PC-3 (cell line): ENCODE results near the gene AGO4. TPM values are rescaled to one million over a fixed set of nuclear protein-coding genes. Genes with fewer than 3 reads are reported as not detected.

Source experiments
- ATAC-seq: fragments of 200-7000 bp; cut with Tn5 transposase; 2 replicates; pipeline ENCODE4 v1.9.1; 2020; ENCODE audit warnings: mild to moderate bottlenecking, moderate library complexity
- BruUV-seq: library from RNA; stranded (reverse); fragments of 400-500 nt; replicated peaks from 2 replicates; lab custom pipeline; 2021; lab: Mats Ljungman, UMichigan
- CTCF ChIA-PET: fragments of 300-600 bp; sonication (Branson Sonifier 250); formaldehyde crosslinking; loops from one replicate; lab custom pipeline; 2022; ENCODE audit warnings: antibody characterized with exemption; lab: Charles Lee
- POLR2A ChIA-PET: fragments of 300-600 bp; sonication (Branson Sonifier 250); formaldehyde crosslinking; loops from one replicate; lab custom pipeline; 2022; ENCODE audit warnings: antibody characterized with exemption; ENCODE audit not compliant: unreplicated experiment; lab: Charles Lee
- DNase-seq: peaks from one replicate; pipeline ENCODE4 v3.0.0-alpha.2; 2015
- H2AFZ ChIP-seq: fragments of 300-600 bp; sonication (generic); 2 replicates; pipeline ENCODE4 v1.6.0; 2016; ENCODE audit warnings: antibody characterized with exemption, low read length
- H3F3A ChIP-seq: fragments of 300-600 bp; sonication (generic); one replicate; pipeline ENCODE4 v1.6.0; 2017; ENCODE audit warnings: antibody characterized with exemption, low read length, control low read depth, mild to moderate bottlenecking; ENCODE audit not compliant: unreplicated experiment
- H3K27ac ChIP-seq: fragments of 300-600 bp; sonication (generic); 2 replicates; pipeline ENCODE4 v1.5.1; 2016; ENCODE audit warnings: mild to moderate bottlenecking, low read length
- H3K27me3 ChIP-seq: fragments of 300-600 bp; sonication (generic); 2 replicates; pipeline ENCODE4 v1.6.1; 2016; ENCODE audit warnings: low read length, mixed read lengths
- H3K36me3 ChIP-seq: fragments of 300-600 bp; sonication (generic); 2 replicates; pipeline ENCODE4 v1.6.1; 2016; ENCODE audit warnings: low read depth, mixed run types, low read length, mixed read lengths
- H3K4me1 ChIP-seq: fragments of 300-600 bp; sonication (generic); 2 replicates; pipeline ENCODE4 v1.5.1; 2016; ENCODE audit warnings: low read length; ENCODE audit not compliant: insufficient read depth
- H3K4me2 ChIP-seq: fragments of 300-600 bp; sonication (generic); 2 replicates; pipeline ENCODE4 v1.6.0; 2016; ENCODE audit warnings: low read length
- H3K4me3 ChIP-seq: fragments of 300-600 bp; sonication (generic); 2 replicates; pipeline ENCODE4 v1.5.1; 2016; ENCODE audit warnings: mild to moderate bottlenecking, low read length, mixed read lengths
- H3K79me2 ChIP-seq: fragments of 300-600 bp; sonication (generic); 2 replicates; pipeline ENCODE4 v1.6.1; 2017; ENCODE audit warnings: low read length, mixed read lengths
- H3K9ac ChIP-seq: fragments of 300-600 bp; sonication (generic); 2 replicates; pipeline ENCODE4 v1.6.0; 2016; ENCODE audit warnings: mild to moderate bottlenecking, low read length
- H3K9me2 ChIP-seq: fragments of 300-600 bp; sonication (generic); replicated peaks from 2 replicates; pipeline ENCODE4 v1.6.1; 2016; ENCODE audit warnings: mixed run types, low read length, mixed read lengths
- H3K9me3 ChIP-seq: fragments of 300-600 bp; sonication (generic); 2 replicates; pipeline ENCODE4 v1.6.1; 2016; ENCODE audit warnings: low read length, mixed read lengths
- H4K20me1 ChIP-seq: fragments of 300-600 bp; sonication (generic); 2 replicates; pipeline ENCODE4 v1.6.1; 2016; ENCODE audit warnings: low read length, mixed read lengths
- CTCF ChIP-seq: fragments of 300-600 bp; sonication (generic); conservative IDR thresholded peaks from 2 replicates; pipeline ENCODE4 v1.5.1; 2017; ENCODE audit warnings: antibody characterized with exemption, low read depth, mild to moderate bottlenecking, low read length
- EZH2 ChIP-seq: fragments of 300-600 bp; sonication (generic); IDR thresholded peaks from one replicate; pipeline ENCODE4 v1.6.1; 2017; ENCODE audit warnings: antibody characterized with exemption, mild to moderate bottlenecking, low read length; ENCODE audit not compliant: unreplicated experiment
- EZH2phosphoT487 ChIP-seq: fragments of 300-600 bp; sonication (generic); IDR thresholded peaks from 2 replicates; pipeline ENCODE4 v1.6.1; 2018; ENCODE audit warnings: mild to moderate bottlenecking, antibody characterized with exemption, low read length, borderline replicate concordance
- intact Hi-C: fragments of 100-400 bp; cut with micrococcal nuclease; formaldehyde crosslinking; loops from 2 replicates; pipeline ENCODE4 v1.9.0; 2023
- total RNA-seq: library from RNA; depleted of rRNA; stranded (reverse); fragments of >200 nt; gene quantifications from 2 replicates; pipeline ENCODE4 v1.2.3, GENCODE V29; 2014

The AGO4 gene
- total RNA-seq, 1 experiment from 2014 or later = 5.9 TPM

DNA sequence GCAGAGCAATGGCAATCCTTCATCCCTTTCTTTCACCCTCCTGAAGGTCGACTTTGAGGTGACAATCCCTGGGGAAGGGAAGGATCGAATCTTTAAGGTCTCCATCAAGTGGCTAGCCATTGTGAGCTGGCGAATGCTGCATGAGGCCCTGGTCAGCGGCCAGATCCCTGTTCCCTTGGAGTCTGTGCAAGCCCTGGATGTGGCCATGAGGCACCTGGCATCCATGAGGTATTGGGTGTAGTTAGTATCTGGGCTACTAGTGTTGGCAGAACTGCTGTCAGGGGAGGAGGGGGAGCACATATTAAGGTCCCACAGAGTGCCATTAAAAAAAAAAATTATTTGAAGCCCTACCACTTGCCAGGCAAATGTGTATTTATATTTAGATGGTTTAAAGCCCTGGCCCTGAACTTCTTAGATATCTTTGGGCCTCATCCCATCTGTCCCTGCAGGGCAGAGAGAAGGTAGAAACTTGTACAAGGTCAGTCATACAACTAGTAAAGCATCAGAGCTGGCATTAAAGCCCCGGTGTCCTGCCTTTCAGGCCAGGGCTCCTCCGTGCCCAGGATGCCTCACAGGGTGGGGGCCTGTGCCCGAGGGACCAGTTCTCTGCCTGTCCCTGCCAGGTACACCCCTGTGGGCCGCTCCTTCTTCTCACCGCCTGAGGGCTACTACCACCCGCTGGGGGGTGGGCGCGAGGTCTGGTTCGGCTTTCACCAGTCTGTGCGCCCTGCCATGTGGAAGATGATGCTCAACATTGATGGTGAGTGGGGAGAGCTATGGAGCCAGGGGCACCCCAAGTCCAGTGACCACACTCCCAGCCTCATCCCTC is 85.4 kb downstream of the AGO4 start:
- intact Hi-C loops = no loop called here
- Histone ChIP-seq H3K27me3 (no peaks in the 10 kb centered on the region), H3K4me3 (no peak overlapping the region), H3K4me1 (peaks cover 3% of the 10 kb centered on the region; the same call in 1 of the 2 replicates), H2AFZ (no peak overlapping the region), H3K9ac (no peak overlapping the region), H3K27ac (no peak overlapping the region), H4K20me1 (no peaks in the 10 kb centered on the region), H3K4me2 (no peak overlapping the region), H3F3A (no peaks in the 10 kb centered on the region), H3K9me2 (no peaks in the 10 kb centered on the region), H3K79me2 (no peaks in the 10 kb centered on the region), H3K36me3 (peaks cover 32% of the 10 kb centered on the region), H3K9me3 (no peaks in the 10 kb centered on the region)
- ChIA-PET CTCF (no interaction called here), POLR2A (no interaction called here)
- no peak for TF ChIP-seq EZH2
- no peak for TF ChIP-seq EZH2phosphoT487
- TF ChIP-seq CTCF = no peak
- DNase-seq = no peak
- no TSS peak for BruUV-seq
- ATAC-seq = no peak

- ATAC-seq = no peak
- Histone ChIP-seq H3K9me3 (no peaks in the 10 kb centered on the region), H3K4me3 (no peak overlapping the region), H4K20me1 (no peaks in the 10 kb centered on the region), H3K9me2 (no peaks in the 10 kb centered on the region), H3K9ac (no peak overlapping the region), H3F3A (no peaks in the 10 kb centered on the region), H3K4me2 (no peak overlapping the region), H3K36me3 (peaks cover 32% of the 10 kb centered on the region), H3K27me3 (no peaks in the 10 kb centered on the region), H2AFZ (no peak overlapping the region), H3K27ac (no peak overlapping the region), H3K79me2 (no peaks in the 10 kb centered on the region), H3K4me1 (peaks cover 3% of the 10 kb centered on the region; the same call in 1 of the 2 replicates)
- no peak for DNase-seq
- intact Hi-C loops = no loop called here
- TF ChIP-seq EZH2phosphoT487 (no peak), CTCF (no peak), EZH2 (no peak)
- CTCF ChIA-PET = no interaction called here
- POLR2A ChIA-PET = no interaction called here
- BruUV-seq = no TSS peak
Observed at GRCh38 chr1:35894183-35894582, 86.4 kb downstream of the AGO4 start.

DNA sequence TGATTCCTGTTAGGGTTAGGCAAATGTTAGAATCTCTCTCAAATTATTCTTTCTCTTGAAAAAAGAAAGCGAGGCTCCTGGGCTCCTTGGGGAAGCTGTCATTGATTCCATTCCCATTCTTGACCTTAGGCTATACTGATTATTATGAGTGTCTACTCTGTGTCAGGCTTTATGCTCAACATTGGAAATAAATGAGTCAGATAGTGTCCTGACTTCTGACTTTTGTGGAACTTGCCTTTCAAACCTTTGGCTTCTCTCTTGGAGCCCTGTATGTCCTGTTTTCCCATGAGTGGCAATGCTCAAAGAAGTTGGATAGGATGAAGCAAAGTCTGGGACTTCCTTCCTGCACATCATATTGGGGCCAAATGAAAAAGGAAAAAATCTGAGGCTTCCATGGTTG is 86.8 kb downstream of the AGO4 start:
- H4K20me1 ChIP-seq = no peaks in the 10 kb centered on the region
- no peak overlapping the region for H3K4me3 ChIP-seq
- DNase-seq (no peak), ATAC-seq (no peak)
- H3F3A ChIP-seq = no peaks in the 10 kb centered on the region
- no peaks in the 10 kb centered on the region for H3K79me2 ChIP-seq
- peaks cover 3% of the 10 kb centered on the region; the same call in 1 of the 2 replicates for H3K4me1 ChIP-seq
- H3K4me2 ChIP-seq = no peak overlapping the region
- no peaks in the 10 kb centered on the region for H3K9me2 ChIP-seq
- ChIA-PET POLR2A (no interaction called here), CTCF (no interaction called here)
- BruUV-seq = no TSS peak
- H3K36me3 ChIP-seq = peaks cover 32% of the 10 kb centered on the region
- H3K9ac ChIP-seq = no peak overlapping the region
- no peak for TF ChIP-seq EZH2
- TF ChIP-seq CTCF = no peak
- TF ChIP-seq EZH2phosphoT487 = no peak
- no peak overlapping the region for H2AFZ ChIP-seq
- H3K27ac ChIP-seq = no peak overlapping the region
- H3K9me3 ChIP-seq = no peaks in the 10 kb centered on the region
- intact Hi-C loops = no loop called here
- no peaks in the 10 kb centered on the region for H3K27me3 ChIP-seq
